Measurements from ENCODE around the gene CACNG7.

GRCh38 chr19:53906211-53907192, 2.6 kb upstream of the CACNG7 start:
- TF ChIP-seq EZH2 (IDR thresholded peaks at IDR 0.05; ENCODE audit: insufficient read depth, poor library complexity, severe bottlenecking) (peak; percentile 45), EZH2phosphoT487 (IDR thresholded peaks at IDR 0.05; ENCODE audit: insufficient read depth, low read depth) (no peak)
